ENCODE measurements around the gene VARS2. TPM values are rescaled to one million over a fixed set of nuclear protein-coding genes. Genes with fewer than 3 reads are reported as not detected.

VARS2 gene
- total and polyA plus RNA-seq, 10 donors, result 15.5 to 38.2 (median 28.2) TPM

DNA sequence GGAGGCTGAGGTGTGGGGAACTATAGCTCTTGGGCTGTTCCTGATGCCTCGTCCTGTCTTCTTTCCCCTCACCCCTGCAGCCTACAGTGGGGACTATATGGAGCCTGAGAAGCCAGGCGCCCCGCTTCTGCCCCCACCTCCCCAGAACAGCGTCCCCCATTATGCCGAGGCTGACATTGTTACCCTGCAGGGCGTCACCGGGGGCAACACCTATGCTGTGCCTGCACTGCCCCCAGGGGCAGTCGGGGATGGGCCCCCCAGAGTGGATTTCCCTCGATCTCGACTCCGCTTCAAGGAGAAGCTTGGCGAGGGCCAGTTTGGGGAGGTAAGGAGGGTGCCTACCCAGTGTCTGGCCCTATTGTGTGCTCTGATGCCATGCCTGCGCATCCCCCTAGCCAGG lies 17.5 kb upstream of the VARS2 start:
- TF ChIP-seq POLR2A (IDR thresholded peaks at IDR 0.05) (no peak), POLR2AphosphoS5 (IDR thresholded peaks at IDR 0.05) (no peak)
- TF ChIP-seq, protein P1, sequence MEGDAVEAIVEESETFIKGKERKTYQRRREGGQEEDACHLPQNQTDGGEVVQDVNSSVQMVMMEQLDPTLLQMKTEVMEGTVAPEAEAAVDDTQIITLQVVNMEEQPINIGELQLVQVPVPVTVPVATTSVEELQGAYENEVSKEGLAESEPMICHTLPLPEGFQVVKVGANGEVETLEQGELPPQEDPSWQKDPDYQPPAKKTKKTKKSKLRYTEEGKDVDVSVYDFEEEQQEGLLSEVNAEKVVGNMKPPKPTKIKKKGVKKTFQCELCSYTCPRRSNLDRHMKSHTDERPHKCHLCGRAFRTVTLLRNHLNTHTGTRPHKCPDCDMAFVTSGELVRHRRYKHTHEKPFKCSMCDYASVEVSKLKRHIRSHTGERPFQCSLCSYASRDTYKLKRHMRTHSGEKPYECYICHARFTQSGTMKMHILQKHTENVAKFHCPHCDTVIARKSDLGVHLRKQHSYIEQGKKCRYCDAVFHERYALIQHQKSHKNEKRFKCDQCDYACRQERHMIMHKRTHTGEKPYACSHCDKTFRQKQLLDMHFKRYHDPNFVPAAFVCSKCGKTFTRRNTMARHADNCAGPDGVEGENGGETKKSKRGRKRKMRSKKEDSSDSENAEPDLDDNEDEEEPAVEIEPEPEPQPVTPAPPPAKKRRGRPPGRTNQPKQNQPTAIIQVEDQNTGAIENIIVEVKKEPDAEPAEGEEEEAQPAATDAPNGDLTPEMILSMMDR (IDR thresholded peaks at IDR 0.05 in 8 of 11, conservative IDR thresholded peaks at IDR 0.05 in 3 of 11), result no peak
- Histone ChIP-seq H3K36me3 (peaks cover 0 to 83% (median 35%) of the 10 kb centered on the region in 6 donors), H3K4me1 (no peaks in the 10 kb centered on the region), H3K4me3 (no peak overlapping the region), H3K27me3 (replicated peaks in 1 of 7) (no peaks in the 10 kb centered on the region), H3K27ac (no peak overlapping the region), H3K9me3 (no peaks in the 10 kb centered on the region)
- 85 to 96% (median 92%) methylated on average over 13 of the region's 13 CpGs for WGBS, 5 donors
- intact Hi-C loops (cut with DNase I; ENCODE audit: low total_unique reads), result no loop called here
- DNase-seq, result peak; percentile 45

DNA sequence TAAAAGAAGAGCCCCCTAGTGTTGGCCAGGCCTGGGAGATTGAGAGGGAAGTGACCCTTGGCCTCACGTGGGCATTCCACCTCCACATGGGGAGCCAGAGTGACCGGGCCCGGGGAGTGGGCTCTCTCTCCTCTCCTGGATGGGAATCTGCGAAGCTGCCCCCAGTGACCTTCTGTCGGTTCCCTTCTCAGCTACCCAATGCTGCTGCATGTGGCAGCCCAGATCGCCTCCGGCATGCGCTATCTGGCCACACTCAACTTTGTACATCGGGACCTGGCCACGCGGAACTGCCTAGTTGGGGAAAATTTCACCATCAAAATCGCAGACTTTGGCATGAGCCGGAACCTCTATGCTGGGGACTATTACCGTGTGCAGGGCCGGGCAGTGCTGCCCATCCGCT lies 16.2 kb upstream of the VARS2 start:
- H3K4me1 ChIP-seq, result peaks cover 0 to 10% (median 3%) of the 10 kb centered on the region in 6 donors
- H3K9me3 ChIP-seq, result no peaks in the 10 kb centered on the region
- no peak overlapping the region for H3K27ac ChIP-seq
- H3K27me3 ChIP-seq (replicated peaks in 1 of 7), result no peaks in the 10 kb centered on the region
- peak; percentile 62 for DNase-seq
- intact Hi-C loops (cut with DNase I; ENCODE audit: low total_unique reads), result no loop called here
- no peak overlapping the region for H3K4me3 ChIP-seq
- WGBS, 5 donors, result 83 to 95% (median 89%) methylated on average over 11 to 16 of the region's 16 CpGs
- TF ChIP-seq, protein P1 (IDR thresholded peaks at IDR 0.05 in 8 of 11, conservative IDR thresholded peaks at IDR 0.05 in 3 of 11), result no peak
- TF ChIP-seq POLR2A (IDR thresholded peaks at IDR 0.05), result no peak
- TF ChIP-seq POLR2AphosphoS5 (IDR thresholded peaks at IDR 0.05), result no peak
- peaks cover 0 to 72% (median 34%) of the 10 kb centered on the region in 6 donors for H3K36me3 ChIP-seq

DNA sequence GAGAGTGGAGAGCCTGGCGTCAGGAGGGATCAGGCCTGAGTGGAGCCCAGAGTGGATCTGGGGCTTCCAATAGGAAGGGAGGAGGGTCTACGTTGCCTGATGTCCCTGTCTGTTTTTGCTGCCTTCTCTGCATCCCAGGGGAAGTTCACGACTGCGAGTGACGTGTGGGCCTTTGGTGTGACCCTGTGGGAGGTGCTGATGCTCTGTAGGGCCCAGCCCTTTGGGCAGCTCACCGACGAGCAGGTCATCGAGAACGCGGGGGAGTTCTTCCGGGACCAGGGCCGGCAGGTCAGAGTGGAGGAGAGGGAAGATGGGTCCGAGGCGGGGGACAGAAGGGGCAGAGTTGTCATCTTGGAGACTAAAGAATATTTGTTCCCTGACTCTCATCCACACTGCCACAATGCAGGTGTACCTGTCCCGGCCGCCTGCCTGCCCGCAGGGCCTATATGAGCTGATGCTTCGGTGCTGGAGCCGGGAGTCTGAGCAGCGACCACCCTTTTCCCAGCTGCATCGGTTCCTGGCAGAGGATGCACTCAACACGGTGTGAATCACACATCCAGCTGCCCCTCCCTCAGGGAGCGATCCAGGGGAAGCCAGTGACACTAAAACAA lies 15.2 kb upstream of the VARS2 start:
- no peak for DNase-seq

DNA sequence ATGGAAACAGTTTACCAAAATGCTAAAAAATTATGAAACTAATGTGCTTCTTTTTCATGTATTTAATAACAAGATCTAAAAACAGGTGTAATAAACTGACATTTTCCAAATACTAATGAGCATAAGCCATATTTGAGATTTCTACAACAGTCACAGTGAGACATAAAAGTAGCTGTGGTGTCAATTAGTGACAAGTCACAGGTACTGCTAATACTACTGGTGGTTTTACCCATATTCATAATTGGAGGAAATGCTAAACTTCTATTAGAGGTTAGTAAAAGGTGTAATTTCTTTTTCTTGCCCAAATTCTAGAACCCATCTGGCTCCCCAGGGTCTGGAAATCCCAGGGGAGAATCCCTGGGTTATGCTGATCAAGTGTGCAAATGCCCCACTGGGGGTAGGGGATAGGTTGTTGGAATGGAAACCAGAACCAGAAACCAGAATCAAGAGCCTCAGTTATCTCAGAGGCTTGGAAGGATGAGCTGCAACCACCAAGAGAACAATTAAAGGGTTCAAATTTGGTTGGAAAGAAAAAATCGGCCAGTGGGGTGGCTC lies 13.1 kb upstream of the VARS2 start:
- 72 to 86% (median 84%) methylated on average over 1 of the region's 1 CpG for WGBS, 5 donors
- intact Hi-C loops (cut with DNase I; ENCODE audit: low total_unique reads), result no loop called here
- Histone ChIP-seq H3K4me3 (no peak overlapping the region), H3K4me1 (peaks cover 0 to 21% (median 4%) of the 10 kb centered on the region in 6 donors), H3K27ac (no peak overlapping the region), H3K36me3 (peaks cover 0 to 42% (median 25%) of the 10 kb centered on the region in 6 donors), H3K9me3 (no peaks in the 10 kb centered on the region), H3K27me3 (replicated peaks in 1 of 7) (no peaks in the 10 kb centered on the region)
- TF ChIP-seq POLR2A (IDR thresholded peaks at IDR 0.05) (no peak), POLR2AphosphoS5 (IDR thresholded peaks at IDR 0.05) (no peak)
- TF ChIP-seq, protein P1 (IDR thresholded peaks at IDR 0.05 in 8 of 11, conservative IDR thresholded peaks at IDR 0.05 in 3 of 11), result no peak
- DNase-seq, result no peak

More for the DNA sequence above, 15.2 kb upstream of the VARS2 start:
- H3K27ac ChIP-seq, result no peak overlapping the region
- H3K4me1 ChIP-seq, result peaks cover 0 to 20% (median 4%) of the 10 kb centered on the region in 6 donors
- WGBS, 5 donors, result 82 to 89% (median 87%) methylated on average over 23 of the region's 23 CpGs
- peaks cover 0 to 63% (median 27%) of the 10 kb centered on the region in 6 donors for H3K36me3 ChIP-seq
- no peaks in the 10 kb centered on the region for H3K9me3 ChIP-seq
- no peak overlapping the region for H3K4me3 ChIP-seq
- TF ChIP-seq, protein P1 (IDR thresholded peaks at IDR 0.05 in 8 of 11, conservative IDR thresholded peaks at IDR 0.05 in 3 of 11), result no peak
- no peak for TF ChIP-seq POLR2AphosphoS5 (IDR thresholded peaks at IDR 0.05)
- TF ChIP-seq POLR2A (IDR thresholded peaks at IDR 0.05), result no peak
- intact Hi-C loops (cut with DNase I; ENCODE audit: low total_unique reads), result no loop called here
- no peaks in the 10 kb centered on the region for H3K27me3 ChIP-seq (replicated peaks in 1 of 7)
